OCI-LY3 (cell line): Measurements from ENCODE around the gene PEX11G.

ENCODE experiments used
- CTCF ChIP-seq: fragments of 200-600, 300-600 bp; sonication (generic); IDR thresholded peaks from 2 replicates; pipeline ENCODE4 v1.5.1; 2014; ENCODE audit warnings: antibody characterized with exemption, low read length, low read depth
- EZH2phosphoT487 ChIP-seq: fragments of 200-600 bp; shearing (Covaris generic); IDR thresholded peaks from 2 replicates; pipeline ENCODE4 v1.6.1; 2018; ENCODE audit warnings: antibody characterized with exemption, mixed run types, low read depth

- TF ChIP-seq CTCF (no peak), EZH2phosphoT487 (no peak)
These were observed 61.8 kb downstream of the PEX11G start for GRCh38 chr19:7426986-7427385.
